Heart left ventricle (tissue), 13 donors: ENCODE results near the gene PHACTR1.
A peak's percentile ranks its signal among the peaks of the same experiment; 100 is the strongest.

ENCODE experiments used
- POLR2A ChIP-seq, 2 donors: fragments of 450-650 bp; IDR thresholded peaks; one replicate each; pipeline ENCODE4 v1.6.1; 2017; ENCODE audit warnings: antibody characterized with exemption in 2 of 2, mild to moderate bottlenecking in 2 of 2, moderate library complexity in 2 of 2
- TF ChIP-seq, protein P1 (sequence below), 12 donors: fragments of 200-600 bp; sonication (generic) in 4 of 12; IDR thresholded peaks; one replicate each; pipeline versions ENCODE4 v1.5.0 to v1.8.0; 2018 to 2022; ENCODE audit warnings: antibody characterized with exemption in 12 of 12, mild to moderate bottlenecking in 5 of 12
- donor health status: ischemic (EF 13 %, LVEDD 7.1; RV severe dilation, severe dysfunction).
- donor health status: DM: no; HTN: yes; CAD: no.
- donor health status: DM: no; HTN: no; CAD: no.
- donor health status: ischemic (EF 25% LVEDD 6.9; RV normal size, moderate dysfunction).
- donor health status: ischemic (EF 25% LVEDD 5.7; RV mildly dilated, moderate dysfunction).
- donor health status: ischemic (EF 35%, LVEDD 5.7; RV mildly dilated, moderate dysfunction).
- donor health status: nonischemic (EF 11% LVEDD 7.7; RV severe dilation, severe dysfunction).
- donor health status: DM: yes; HTN: yes; CAD: no.
- donor health status: PGD.
- donor health status: ischemic (EF 29% LVEDD 5.4; RV normal size, mild dysfunction).
- donor health status: nonischemic (EF 23%, LVEDD 6.1; RV moderate dilation, normal function).

GRCh38 chr6:13331516-13332348 lies 615.2 kb downstream of the PHACTR1 start:
- no peak for TF ChIP-seq POLR2A (IDR thresholded peaks at IDR 0.05)
- TF ChIP-seq, protein P1, sequence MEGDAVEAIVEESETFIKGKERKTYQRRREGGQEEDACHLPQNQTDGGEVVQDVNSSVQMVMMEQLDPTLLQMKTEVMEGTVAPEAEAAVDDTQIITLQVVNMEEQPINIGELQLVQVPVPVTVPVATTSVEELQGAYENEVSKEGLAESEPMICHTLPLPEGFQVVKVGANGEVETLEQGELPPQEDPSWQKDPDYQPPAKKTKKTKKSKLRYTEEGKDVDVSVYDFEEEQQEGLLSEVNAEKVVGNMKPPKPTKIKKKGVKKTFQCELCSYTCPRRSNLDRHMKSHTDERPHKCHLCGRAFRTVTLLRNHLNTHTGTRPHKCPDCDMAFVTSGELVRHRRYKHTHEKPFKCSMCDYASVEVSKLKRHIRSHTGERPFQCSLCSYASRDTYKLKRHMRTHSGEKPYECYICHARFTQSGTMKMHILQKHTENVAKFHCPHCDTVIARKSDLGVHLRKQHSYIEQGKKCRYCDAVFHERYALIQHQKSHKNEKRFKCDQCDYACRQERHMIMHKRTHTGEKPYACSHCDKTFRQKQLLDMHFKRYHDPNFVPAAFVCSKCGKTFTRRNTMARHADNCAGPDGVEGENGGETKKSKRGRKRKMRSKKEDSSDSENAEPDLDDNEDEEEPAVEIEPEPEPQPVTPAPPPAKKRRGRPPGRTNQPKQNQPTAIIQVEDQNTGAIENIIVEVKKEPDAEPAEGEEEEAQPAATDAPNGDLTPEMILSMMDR (IDR thresholded peaks at IDR 0.05) = peak; percentile 49 to 73 (median 62)
